GM18505 (cell line): ENCODE results near the gene ANKRD62.
"Not testable (repeated sequence)": the region's sequence is repeated elsewhere in the genome, so short reads cannot be mapped to it uniquely, and the experiment has no call there.

Source experiments
- ATAC-seq: cut with Tn5 transposase; IDR thresholded peaks from one replicate; pipeline ENCODE4 v1.9.1; 2021; ENCODE audit not compliant: unreplicated experiment
- POLR2A ChIP-seq: IDR thresholded peaks from 4 replicates; pipeline ENCODE4 v1.6.1; 2011; ENCODE audit warnings: borderline replicate concordance; ENCODE audit not compliant: insufficient read depth, insufficient read length; ENCODE audit errors: extremely low read depth

ANKRD62 gene

DNA sequence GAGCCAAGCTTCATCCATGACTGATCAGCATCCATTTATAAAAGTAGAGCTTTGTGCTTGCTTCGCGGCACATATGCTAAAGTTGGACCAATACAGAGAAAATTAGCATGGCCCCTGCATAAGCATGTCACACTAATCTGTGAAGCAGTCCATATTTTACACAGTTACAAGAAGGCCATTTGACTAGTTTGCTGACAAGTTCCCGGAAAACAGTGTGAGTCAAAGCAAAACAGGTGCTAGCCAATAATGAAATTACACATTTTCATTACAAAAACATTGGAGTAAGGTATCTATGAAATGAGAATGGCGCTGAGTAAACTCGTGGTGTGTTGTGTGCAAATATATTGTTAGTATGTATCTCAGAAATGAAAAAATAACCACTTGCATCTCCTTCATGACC lies 4.7 kb downstream of the ANKRD62 start:
- no peak for TF ChIP-seq POLR2A
- ATAC-seq, result no peak

- TF ChIP-seq POLR2A, result no peak
- ATAC-seq, result no peak
Measured at GRCh38 chr18:12099160-12099559, 5.5 kb downstream of the ANKRD62 start.

DNA sequence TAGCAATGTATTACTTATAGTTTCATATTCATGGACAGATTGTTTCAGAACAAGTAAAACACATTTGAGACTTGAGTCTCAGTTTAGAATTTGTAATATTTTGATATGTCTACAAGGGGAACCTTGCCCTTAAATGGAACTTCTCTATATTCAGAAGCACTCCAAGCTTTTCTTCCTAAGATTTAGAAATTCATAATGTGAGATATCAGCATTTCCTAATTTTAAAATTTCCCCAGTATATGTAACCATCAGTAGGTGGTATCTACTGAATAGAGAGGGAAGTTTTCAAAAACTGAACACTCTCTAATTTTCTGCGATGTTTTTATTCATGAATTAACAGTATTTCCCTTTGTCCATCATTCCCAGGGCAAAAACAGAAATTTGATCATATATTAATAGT lies 7.6 kb downstream of the ANKRD62 start:
- TF ChIP-seq POLR2A, result no peak
- ATAC-seq, result no peak

GRCh38 chr18:12102136-12102842 lies 8.6 kb downstream of the ANKRD62 start:
- no peak for TF ChIP-seq POLR2A
- ATAC-seq, result no peak

- no peak for TF ChIP-seq POLR2A
Measured at GRCh38 chr18:12106471-12106870, 12.8 kb downstream of the ANKRD62 start.

DNA sequence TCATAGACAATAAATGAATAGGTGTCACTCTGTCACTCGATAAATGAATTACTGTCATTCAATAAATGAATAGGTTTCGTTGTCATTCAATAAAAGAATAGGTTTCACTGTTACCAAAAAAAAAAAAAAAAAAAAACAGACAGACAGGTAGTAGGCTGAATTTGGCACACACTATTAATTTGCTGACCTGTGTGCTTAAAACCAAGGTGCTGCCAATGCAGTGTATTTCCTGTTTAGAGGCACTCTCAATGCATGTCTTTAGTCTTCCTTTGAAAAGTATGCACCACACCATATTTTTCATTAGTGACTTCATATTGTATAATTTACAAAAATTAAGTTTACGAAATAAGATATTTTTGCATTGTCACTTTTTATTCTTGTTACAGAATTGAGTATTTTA lies 16.2 kb downstream of the ANKRD62 start:
- ATAC-seq, result no peak
- TF ChIP-seq POLR2A, result no peak

More at GRCh38 chr18:12106471-12106870, 12.8 kb downstream of the ANKRD62 start:
- ATAC-seq, result no peak

- TF ChIP-seq POLR2A, result no peak
- ATAC-seq, result no peak
Measured at GRCh38 chr18:12113999-12114646, 20.5 kb downstream of the ANKRD62 start.

DNA sequence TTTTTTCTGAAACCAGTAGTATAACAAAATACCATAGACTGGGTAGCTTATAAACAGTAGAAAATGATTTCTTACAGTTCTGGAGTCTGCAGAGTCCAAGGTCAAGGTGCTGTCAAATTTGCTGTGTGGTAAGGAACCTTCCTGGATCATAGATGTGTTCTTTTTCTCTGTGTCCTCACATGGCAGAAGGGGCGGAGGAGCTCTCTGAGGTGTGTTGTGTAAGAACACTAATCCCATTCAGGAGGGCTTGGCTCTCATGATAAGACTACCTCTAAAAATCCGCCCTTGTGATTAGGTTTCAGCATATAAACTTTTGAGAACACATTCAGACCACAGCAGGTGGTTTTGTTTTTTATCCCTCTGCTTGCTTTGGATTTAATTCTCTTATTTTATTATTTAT lies 25.7 kb downstream of the ANKRD62 start:
- no peak for TF ChIP-seq POLR2A
- ATAC-seq, result no peak

DNA sequence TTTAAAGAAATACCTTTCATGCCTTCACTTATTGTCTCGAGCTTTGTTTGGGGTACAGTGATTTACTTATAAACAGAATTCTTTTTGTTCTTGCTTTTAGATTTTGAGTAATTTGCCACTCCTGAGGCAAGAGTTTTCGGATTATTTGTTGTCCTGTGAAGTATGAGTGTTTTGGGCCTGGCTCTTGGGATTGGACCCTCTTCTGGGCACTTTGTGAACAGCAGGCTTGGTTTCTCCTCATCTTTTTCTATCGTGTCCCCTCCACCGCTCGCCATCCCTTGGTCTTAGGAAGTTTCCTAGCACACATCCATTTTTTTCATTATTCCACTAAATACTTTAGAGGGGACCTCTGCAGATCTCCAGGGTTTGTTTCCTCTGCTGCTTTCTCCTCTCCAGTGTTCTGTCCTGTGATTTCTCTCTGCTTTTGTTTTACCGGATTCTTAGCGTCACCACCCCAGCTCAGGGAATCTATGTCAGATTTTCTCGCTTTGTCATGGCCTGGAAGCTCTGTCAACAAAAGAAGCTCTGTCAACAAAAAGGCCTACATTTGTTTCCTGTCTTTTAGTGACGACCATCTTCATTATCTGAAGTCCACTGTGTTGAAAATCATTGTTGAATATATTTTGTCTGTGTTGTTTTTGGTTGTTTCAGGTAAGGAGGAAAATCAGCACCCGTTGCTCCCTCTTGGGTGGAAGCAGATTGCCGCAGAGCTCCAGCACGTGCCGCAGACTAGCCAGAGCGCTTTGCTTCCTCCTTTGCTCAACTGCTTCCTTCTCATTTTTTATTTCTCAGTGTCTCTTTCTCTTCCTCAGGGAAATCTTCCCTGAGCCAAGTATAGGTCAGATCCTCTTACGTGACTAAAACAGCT lies 27.8 kb downstream of the ANKRD62 start:
- TF ChIP-seq POLR2A, result no peak
- ATAC-seq, result no peak

GRCh38 chr18:12122043-12122389 lies 28.4 kb downstream of the ANKRD62 start:
- ATAC-seq, result not testable (repeated sequence)

DNA sequence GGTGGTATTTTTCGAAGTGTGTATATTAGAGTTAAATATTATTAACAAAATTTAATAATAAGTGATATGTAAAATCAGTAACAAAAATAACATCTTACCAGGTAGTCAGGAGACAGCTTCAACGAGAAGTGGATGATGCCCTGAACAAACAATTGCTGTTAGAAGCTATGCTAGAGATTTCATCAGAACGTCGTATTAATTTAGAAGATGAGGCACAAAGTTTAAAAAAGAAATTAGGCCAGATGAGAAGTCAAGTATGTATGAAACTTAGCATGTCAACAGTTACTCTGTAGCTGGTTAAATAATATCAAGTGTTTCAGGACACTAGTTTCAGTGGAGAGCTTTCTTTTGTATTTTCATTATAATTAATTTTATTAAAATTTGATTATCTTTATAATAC lies 34.0 kb downstream of the ANKRD62 start:
- not testable (repeated sequence) for ATAC-seq

DNA sequence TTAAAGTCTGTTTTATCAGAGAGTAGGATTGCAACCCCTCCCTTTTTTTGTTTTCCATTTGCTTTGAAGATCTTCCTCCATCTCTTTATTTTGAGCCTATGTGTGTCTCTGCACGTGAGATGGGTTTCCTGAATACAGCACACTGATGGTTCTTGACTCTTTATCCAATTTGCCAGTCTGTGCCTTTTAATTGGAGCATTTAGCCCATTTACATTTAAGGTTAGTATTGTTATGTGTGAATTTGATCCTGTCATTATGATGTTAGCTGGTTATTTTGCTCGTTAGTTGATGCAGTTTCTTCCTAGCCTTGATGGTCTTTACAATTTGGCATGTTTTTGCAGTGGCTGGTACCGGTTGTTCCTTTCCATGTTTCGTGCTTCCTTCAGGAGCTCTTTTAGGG lies 45.2 kb downstream of the ANKRD62 start:
- not testable (repeated sequence) for ATAC-seq

DNA sequence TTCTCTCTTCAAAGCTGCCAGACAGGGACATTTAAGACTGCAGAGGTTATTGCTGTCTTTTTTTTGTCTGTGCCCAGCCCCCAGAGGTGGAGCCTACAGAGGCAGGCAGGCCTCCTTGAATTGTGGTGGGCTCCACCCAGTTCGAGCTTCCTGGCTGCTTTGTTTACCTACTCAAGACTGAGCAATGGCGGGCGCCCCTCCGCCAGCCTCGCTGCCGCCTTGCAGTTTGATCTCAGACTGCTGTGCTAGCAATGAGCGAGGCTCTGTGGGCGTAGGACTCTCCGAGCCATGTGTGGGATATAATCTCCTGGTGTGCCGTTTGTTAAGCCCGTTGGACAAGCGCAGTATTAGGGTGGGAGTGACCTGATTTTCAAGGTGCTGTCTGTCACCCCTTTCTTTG lies 47.2 kb downstream of the ANKRD62 start:
- ATAC-seq, result not testable (repeated sequence)

DNA sequence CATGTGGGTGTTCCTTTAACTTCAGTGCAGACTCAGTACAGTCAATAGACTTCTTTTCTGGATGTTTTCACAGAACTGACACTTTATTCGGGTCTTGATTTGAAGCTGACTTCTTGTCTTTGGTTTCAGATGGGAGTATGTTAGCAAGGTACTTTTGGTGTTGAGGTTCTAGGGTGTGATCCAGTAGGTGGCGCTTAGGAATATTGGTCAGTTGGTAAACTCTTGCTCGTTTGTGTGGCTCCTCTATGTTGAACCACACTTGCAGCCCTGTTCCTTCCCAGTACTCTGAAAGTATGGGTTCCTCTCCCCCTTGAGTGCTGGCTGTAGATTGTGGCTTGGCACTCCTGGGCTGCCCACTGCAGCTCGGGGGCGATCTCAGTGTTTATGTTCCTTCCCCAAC lies 48.1 kb downstream of the ANKRD62 start:
- not testable (repeated sequence) for ATAC-seq

DNA sequence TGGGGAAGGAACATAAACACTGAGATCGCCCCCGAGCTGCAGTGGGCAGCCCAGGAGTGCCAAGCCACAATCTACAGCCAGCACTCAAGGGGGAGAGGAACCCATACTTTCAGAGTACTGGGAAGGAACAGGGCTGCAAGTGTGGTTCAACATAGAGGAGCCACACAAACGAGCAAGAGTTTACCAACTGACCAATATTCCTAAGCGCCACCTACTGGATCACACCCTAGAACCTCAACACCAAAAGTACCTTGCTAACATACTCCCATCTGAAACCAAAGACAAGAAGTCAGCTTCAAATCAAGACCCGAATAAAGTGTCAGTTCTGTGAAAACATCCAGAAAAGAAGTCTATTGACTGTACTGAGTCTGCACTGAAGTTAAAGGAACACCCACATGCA lies 55.8 kb downstream of the ANKRD62 start:
- not testable (repeated sequence) for ATAC-seq

GRCh38 chr18:12154361-12154760 lies 60.7 kb downstream of the ANKRD62 start:
- no peak for TF ChIP-seq POLR2A
- no peak for ATAC-seq
